Esophagus muscularis mucosa (tissue), 4 donors: ENCODE data around the gene BPTF.

Source experiments
- EP300 ChIP-seq: sonication (generic); formaldehyde crosslinking; IDR thresholded peaks from one replicate; pipeline ENCODE4 v1.6.1; 2017; ENCODE audit warnings: antibody characterized with exemption
- POLR2A ChIP-seq: fragments of 450-650 bp; IDR thresholded peaks from one replicate; pipeline ENCODE4 v1.6.1; 2017; ENCODE audit warnings: antibody characterized with exemption, moderate library complexity, mild to moderate bottlenecking, low read depth
- TF ChIP-seq, protein P1 (sequence below), 3 experiments: fragments of 200-600 bp in 2 of 3; fragments of 450-650 bp in 1 of 3; sonication (generic) in 2 of 3; IDR thresholded peaks; one replicate each; pipeline ENCODE4 v1.5.1; 2017 to 2019; ENCODE audit warnings: antibody characterized with exemption in 3 of 3, mild to moderate bottlenecking in 2 of 3, moderate library complexity in 1 of 3

DNA sequence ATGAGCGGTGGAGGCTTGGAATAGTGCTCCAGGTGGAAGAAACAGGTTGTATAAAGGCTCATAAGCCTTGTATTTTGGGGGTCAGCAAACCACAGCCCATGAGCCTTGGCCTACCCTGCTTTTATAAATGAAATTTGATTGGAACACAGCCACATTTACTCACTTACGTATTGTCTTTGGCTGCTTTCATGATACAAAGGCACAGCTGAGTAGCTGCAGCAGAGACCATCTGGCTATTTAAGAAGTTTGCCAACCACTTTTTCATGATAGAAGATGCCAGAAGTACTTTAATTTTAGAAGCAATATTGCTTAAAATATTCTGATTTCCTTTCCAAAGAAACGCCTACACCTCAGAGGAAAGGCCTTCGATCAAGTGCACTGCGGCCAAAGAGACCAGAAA, 97.2 kb downstream of the BPTF start:
- TF ChIP-seq EP300: no peak
- TF ChIP-seq, protein P1, sequence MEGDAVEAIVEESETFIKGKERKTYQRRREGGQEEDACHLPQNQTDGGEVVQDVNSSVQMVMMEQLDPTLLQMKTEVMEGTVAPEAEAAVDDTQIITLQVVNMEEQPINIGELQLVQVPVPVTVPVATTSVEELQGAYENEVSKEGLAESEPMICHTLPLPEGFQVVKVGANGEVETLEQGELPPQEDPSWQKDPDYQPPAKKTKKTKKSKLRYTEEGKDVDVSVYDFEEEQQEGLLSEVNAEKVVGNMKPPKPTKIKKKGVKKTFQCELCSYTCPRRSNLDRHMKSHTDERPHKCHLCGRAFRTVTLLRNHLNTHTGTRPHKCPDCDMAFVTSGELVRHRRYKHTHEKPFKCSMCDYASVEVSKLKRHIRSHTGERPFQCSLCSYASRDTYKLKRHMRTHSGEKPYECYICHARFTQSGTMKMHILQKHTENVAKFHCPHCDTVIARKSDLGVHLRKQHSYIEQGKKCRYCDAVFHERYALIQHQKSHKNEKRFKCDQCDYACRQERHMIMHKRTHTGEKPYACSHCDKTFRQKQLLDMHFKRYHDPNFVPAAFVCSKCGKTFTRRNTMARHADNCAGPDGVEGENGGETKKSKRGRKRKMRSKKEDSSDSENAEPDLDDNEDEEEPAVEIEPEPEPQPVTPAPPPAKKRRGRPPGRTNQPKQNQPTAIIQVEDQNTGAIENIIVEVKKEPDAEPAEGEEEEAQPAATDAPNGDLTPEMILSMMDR (IDR thresholded peaks at IDR 0.05): no peak
- TF ChIP-seq POLR2A: no peak
